HepG2 (cell line): Measurements from ENCODE around the gene CABP4. TPM values are rescaled to one million over a fixed set of nuclear protein-coding genes. Genes with fewer than 3 reads are reported as not detected.

Experiments
- ETV5 ChIP-seq: IDR thresholded peaks from 2 replicates; pipeline ENCODE4 v1.6.1; 2018; ENCODE audit warnings: missing biosample characterization, missing genetic modification reagents, inconsistent platforms, borderline replicate concordance
- ZNF260 ChIP-seq: sonication (generic); formaldehyde crosslinking; IDR thresholded peaks from 2 replicates; pipeline ENCODE4 v1.4.0; 2020; ENCODE audit warnings: missing genetic modification reagents, low read depth, mild to moderate bottlenecking, borderline replicate concordance
- ZNF768 ChIP-seq: sonication (generic); formaldehyde crosslinking; IDR thresholded peaks from 2 replicates; pipeline ENCODE4 v1.4.0; 2020; ENCODE audit warnings: missing genetic modification reagents
- polyA plus RNA-seq, 8 experiments: library from polyadenylated mRNA; depleted of rRNA in 3 of 8; stranded (reverse) in 7 of 8; unstranded in 1 of 8; fragments of >200 nt; fragmentation: Illumina TruSeq in 4 of 8; extraction: Trizol in 4 of 8; gene quantifications; 2 replicates each; pipeline versions ENCODE4 v1.2.1 to v1.2.3, GENCODE V29; 2011 to 2016; ENCODE audit warnings: low read depth in 4 of 8, missing spikeins in 1 of 8, mixed read lengths in 1 of 8; ENCODE audit not compliant: insufficient read depth in 1 of 8
- total RNA-seq, 5 experiments: library from RNA; depleted of rRNA; stranded (reverse); fragments of >200 nt; fragmentation: Illumina TruSeq; extraction: Trizol; gene quantifications; 2 replicates each; pipeline ENCODE4 v1.2.3, GENCODE V29; 2016; ENCODE audit warnings: low read depth in 1 of 5
- TF ChIP-seq, protein P1 (sequence below): sonication (generic); formaldehyde crosslinking; IDR thresholded peaks from 2 replicates; pipeline ENCODE4 v1.8.0; 2022; ENCODE audit warnings: mild to moderate bottlenecking, missing genetic modification reagents
- TF ChIP-seq, protein P2 (sequence below): sonication (generic); formaldehyde crosslinking; IDR thresholded peaks from 2 replicates; pipeline ENCODE4 v1.5.1; 2020; ENCODE audit warnings: mild to moderate bottlenecking, missing genetic modification reagents, moderate library complexity
- TF ChIP-seq, protein P3 (sequence below): sonication (generic); formaldehyde crosslinking; IDR thresholded peaks from 2 replicates; pipeline ENCODE4 v1.5.0; 2020; ENCODE audit warnings: mild to moderate bottlenecking, missing genetic modification reagents
- TF ChIP-seq, protein P4 (sequence below): sonication (generic); formaldehyde crosslinking; IDR thresholded peaks from 2 replicates; pipeline ENCODE4 v1.4.0; 2020; ENCODE audit warnings: missing genetic modification reagents

Gene CABP4
- total and polyA plus RNA-seq, 2 of the 13 experiments (the other 11 are each of a cell fraction or from before 2014, with no cell fraction given) = not detected

DNA sequence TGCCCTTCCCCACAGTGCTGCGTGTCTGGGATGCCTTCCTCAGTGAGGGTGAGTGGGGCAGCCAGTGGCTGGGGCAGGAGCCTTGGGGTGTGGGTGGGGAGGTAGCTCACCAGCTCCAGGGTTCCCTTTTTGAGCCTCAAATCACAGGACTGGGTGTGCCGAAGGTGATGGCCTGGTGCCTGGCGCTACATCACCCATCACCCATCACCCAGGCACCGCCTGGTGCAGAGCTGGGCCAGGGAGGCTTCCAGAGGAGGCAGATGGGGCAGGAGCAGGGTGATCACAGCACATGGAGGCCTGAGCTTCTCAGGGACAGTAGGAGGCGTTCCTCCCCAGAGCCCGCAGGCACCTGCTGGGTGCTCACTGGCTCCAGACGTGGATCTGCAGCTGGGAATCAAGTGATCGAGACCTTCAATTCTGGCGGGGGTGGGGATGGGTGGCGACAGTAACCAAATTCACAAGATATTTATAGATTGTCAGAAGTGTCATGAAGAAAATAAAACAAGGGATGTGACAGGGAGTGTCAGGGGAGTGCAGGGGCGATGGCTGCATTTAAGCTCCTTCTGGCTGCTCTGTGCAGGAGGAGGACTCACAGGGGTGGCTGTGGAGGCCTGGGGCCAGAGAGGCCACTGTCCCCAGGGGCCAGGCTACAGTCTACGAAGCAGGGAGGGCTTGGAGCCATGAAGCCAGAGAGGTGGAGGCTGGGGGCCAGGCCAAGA, 48.0 kb upstream of the CABP4 start (continued):
- TF ChIP-seq, protein P1, sequence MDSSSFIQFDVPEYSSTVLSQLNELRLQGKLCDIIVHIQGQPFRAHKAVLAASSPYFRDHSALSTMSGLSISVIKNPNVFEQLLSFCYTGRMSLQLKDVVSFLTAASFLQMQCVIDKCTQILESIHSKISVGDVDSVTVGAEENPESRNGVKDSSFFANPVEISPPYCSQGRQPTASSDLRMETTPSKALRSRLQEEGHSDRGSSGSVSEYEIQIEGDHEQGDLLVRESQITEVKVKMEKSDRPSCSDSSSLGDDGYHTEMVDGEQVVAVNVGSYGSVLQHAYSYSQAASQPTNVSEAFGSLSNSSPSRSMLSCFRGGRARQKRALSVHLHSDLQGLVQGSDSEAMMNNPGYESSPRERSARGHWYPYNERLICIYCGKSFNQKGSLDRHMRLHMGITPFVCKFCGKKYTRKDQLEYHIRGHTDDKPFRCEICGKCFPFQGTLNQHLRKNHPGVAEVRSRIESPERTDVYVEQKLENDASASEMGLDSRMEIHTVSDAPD (CRISPR knock-in tag) = no peak
- TF ChIP-seq, protein P2, sequence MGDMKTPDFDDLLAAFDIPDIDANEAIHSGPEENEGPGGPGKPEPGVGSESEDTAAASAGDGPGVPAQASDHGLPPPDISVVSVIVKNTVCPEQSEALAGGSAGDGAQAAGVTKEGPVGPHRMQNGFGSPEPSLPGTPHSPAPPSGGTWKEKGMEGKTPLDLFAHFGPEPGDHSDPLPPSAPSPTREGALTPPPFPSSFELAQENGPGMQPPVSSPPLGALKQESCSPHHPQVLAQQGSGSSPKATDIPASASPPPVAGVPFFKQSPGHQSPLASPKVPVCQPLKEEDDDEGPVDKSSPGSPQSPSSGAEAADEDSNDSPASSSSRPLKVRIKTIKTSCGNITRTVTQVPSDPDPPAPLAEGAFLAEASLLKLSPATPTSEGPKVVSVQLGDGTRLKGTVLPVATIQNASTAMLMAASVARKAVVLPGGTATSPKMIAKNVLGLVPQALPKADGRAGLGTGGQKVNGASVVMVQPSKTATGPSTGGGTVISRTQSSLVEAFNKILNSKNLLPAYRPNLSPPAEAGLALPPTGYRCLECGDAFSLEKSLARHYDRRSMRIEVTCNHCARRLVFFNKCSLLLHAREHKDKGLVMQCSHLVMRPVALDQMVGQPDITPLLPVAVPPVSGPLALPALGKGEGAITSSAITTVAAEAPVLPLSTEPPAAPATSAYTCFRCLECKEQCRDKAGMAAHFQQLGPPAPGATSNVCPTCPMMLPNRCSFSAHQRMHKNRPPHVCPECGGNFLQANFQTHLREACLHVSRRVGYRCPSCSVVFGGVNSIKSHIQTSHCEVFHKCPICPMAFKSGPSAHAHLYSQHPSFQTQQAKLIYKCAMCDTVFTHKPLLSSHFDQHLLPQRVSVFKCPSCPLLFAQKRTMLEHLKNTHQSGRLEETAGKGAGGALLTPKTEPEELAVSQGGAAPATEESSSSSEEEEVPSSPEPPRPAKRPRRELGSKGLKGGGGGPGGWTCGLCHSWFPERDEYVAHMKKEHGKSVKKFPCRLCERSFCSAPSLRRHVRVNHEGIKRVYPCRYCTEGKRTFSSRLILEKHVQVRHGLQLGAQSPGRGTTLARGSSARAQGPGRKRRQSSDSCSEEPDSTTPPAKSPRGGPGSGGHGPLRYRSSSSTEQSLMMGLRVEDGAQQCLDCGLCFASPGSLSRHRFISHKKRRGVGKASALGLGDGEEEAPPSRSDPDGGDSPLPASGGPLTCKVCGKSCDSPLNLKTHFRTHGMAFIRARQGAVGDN (CRISPR knock-in tag) = peak; percentile 11; the same call in 1 of the 2 replicates
- TF ChIP-seq ZNF260 (CRISPR knock-in tag) (no peak), ETV5 (CRISPR knock-in tag) (no peak), ZNF768 (0 out of 2 replicates have a peak, but pooled peaks have one; percentile 12)
- TF ChIP-seq, protein P3, sequence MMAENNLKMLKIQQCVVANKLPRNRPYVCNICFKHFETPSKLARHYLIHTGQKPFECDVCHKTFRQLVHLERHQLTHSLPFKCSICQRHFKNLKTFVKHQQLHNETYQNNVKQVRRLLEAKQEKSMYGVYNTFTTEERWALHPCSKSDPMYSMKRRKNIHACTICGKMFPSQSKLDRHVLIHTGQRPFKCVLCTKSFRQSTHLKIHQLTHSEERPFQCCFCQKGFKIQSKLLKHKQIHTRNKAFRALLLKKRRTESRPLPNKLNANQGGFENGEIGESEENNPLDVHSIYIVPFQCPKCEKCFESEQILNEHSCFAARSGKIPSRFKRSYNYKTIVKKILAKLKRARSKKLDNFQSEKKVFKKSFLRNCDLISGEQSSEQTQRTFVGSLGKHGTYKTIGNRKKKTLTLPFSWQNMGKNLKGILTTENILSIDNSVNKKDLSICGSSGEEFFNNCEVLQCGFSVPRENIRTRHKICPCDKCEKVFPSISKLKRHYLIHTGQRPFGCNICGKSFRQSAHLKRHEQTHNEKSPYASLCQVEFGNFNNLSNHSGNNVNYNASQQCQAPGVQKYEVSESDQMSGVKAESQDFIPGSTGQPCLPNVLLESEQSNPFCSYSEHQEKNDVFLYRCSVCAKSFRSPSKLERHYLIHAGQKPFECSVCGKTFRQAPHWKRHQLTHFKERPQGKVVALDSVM (CRISPR knock-in tag) = 0 out of 2 replicates have a peak, but pooled peaks have one; percentile 27
- TF ChIP-seq, protein P4, sequence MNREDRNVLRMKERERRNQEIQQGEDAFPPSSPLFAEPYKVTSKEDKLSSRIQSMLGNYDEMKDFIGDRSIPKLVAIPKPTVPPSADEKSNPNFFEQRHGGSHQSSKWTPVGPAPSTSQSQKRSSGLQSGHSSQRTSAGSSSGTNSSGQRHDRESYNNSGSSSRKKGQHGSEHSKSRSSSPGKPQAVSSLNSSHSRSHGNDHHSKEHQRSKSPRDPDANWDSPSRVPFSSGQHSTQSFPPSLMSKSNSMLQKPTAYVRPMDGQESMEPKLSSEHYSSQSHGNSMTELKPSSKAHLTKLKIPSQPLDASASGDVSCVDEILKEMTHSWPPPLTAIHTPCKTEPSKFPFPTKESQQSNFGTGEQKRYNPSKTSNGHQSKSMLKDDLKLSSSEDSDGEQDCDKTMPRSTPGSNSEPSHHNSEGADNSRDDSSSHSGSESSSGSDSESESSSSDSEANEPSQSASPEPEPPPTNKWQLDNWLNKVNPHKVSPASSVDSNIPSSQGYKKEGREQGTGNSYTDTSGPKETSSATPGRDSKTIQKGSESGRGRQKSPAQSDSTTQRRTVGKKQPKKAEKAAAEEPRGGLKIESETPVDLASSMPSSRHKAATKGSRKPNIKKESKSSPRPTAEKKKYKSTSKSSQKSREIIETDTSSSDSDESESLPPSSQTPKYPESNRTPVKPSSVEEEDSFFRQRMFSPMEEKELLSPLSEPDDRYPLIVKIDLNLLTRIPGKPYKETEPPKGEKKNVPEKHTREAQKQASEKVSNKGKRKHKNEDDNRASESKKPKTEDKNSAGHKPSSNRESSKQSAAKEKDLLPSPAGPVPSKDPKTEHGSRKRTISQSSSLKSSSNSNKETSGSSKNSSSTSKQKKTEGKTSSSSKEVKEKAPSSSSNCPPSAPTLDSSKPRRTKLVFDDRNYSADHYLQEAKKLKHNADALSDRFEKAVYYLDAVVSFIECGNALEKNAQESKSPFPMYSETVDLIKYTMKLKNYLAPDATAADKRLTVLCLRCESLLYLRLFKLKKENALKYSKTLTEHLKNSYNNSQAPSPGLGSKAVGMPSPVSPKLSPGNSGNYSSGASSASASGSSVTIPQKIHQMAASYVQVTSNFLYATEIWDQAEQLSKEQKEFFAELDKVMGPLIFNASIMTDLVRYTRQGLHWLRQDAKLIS = no peak
